ENCODE data around the gene UHRF2. TPM values are rescaled to one million over a fixed set of nuclear protein-coding genes. Genes with fewer than 3 reads are reported as not detected.
"Not testable (repeated sequence)": the region's sequence is repeated elsewhere in the genome, so short reads cannot be mapped to it uniquely, and the experiment has no call there.

Gene UHRF2
- polyA plus RNA-seq, 3 donors = 1.6 to 36.4 (median 7.7) TPM

DNA sequence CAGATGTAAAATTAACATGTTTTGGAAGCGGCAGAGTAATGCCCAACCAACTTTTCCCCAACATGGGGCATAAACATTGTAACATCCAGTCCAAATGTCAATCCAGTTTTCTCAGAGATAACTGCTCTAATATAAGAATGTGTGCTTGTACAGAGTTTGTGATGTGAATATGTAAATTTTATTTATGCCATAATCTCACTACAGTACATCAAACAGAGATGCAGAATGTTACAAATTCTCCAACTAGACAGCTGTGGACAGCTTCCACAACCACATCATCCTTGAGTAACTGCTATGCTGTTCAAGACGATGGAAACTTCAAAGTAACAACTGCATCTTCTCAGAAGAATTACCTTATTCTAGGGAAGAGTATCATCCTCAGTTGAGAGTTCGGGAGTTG is 122.6 kb downstream of the UHRF2 start:
- Histone ChIP-seq H3K4me2 (replicated peaks; ENCODE audit: extremely low read depth, low read length, poor library complexity, severe bottlenecking) (no peak overlapping the region), H3K4me1 (ENCODE audit: control insufficient read depth in 1 of 2, insufficient read depth in 2 of 2, low read length in 2 of 2) (no peaks in the 10 kb centered on the region), H3K9ac (ENCODE audit: insufficient read depth, low read length, poor library complexity, severe bottlenecking) (no peak overlapping the region), H3K4me3 (replicated peaks in 1 of 3; ENCODE audit: low read depth in 2 of 3, low read length in 3 of 3) (no peak overlapping the region), H3K36me3 (replicated peaks in 1 of 2; ENCODE audit: control insufficient read depth in 1 of 2, insufficient read depth in 2 of 2, low read length in 2 of 2) (no peaks in the 10 kb centered on the region), H2AFZ (ENCODE audit: insufficient read depth, low read depth, low read length, poor library complexity, severe bottlenecking) (no peak overlapping the region), H4K20me1 (ENCODE audit: insufficient read depth, low read length) (no peaks in the 10 kb centered on the region), H3K79me2 (ENCODE audit: insufficient read depth, low read length) (no peaks in the 10 kb centered on the region), H3K27me3 (ENCODE audit: control insufficient read depth in 2 of 2, insufficient read depth in 2 of 2, low read length in 2 of 2) (no peaks in the 10 kb centered on the region), H3K27ac (ENCODE audit: low read depth in 1 of 2, low read length in 2 of 2) (no peak overlapping the region), H3K9me3 (replicated peaks in 1 of 2; ENCODE audit: control insufficient read depth in 1 of 2, insufficient read depth in 1 of 2, low read length in 2 of 2) (no peaks in the 10 kb centered on the region)
- Mint-ChIP-seq H3K4me1 (no peaks in the 10 kb centered on the region), H3K27me3 (ENCODE audit: low read depth in 3 of 3) (peaks cover 0 to 7% (median 0%) of the 10 kb centered on the region in 3 donors), H3K9me3 (no peaks in the 10 kb centered on the region), H3K4me3 (no peak overlapping the region), H3K36me3 (no peaks in the 10 kb centered on the region), H3K27ac (no peak overlapping the region)
- intact Hi-C loops (cut with micrococcal nuclease) = no loop called here
- TF ChIP-seq, protein P1, sequence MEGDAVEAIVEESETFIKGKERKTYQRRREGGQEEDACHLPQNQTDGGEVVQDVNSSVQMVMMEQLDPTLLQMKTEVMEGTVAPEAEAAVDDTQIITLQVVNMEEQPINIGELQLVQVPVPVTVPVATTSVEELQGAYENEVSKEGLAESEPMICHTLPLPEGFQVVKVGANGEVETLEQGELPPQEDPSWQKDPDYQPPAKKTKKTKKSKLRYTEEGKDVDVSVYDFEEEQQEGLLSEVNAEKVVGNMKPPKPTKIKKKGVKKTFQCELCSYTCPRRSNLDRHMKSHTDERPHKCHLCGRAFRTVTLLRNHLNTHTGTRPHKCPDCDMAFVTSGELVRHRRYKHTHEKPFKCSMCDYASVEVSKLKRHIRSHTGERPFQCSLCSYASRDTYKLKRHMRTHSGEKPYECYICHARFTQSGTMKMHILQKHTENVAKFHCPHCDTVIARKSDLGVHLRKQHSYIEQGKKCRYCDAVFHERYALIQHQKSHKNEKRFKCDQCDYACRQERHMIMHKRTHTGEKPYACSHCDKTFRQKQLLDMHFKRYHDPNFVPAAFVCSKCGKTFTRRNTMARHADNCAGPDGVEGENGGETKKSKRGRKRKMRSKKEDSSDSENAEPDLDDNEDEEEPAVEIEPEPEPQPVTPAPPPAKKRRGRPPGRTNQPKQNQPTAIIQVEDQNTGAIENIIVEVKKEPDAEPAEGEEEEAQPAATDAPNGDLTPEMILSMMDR (IDR thresholded peaks at IDR 0.05) = no peak
- 94% methylated on average over 2 of the region's 3 CpGs for WGBS (ENCODE audit: insufficient coverage)
- DNase-seq = no peak

DNA sequence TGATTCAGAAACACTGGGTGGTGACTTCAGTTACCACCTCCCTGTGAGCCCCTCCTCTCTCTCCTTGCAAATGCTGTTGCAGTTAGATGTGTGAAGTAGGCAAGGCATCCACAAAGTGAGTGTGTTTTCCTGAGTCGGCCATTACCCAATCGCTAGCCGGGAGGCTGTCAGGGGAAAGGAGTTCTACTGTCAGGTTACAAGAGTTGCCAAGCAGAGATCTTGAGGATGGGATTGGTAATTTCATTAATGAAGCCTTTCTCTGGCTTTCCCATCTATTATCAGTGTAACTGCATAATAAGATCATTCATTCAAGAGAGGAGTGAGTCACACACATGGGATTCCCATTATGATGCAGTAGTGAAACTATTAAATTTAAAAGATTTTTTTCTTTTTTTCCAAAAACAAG is 125.7 kb downstream of the UHRF2 start:
- H3K27ac Mint-ChIP-seq = no peak overlapping the region
- Histone ChIP-seq H4K20me1 (ENCODE audit: insufficient read depth, low read length) (no peaks in the 10 kb centered on the region), H3K4me2 (replicated peaks; ENCODE audit: extremely low read depth, low read length, poor library complexity, severe bottlenecking) (no peak overlapping the region), H3K9ac (ENCODE audit: insufficient read depth, low read length, poor library complexity, severe bottlenecking) (no peak overlapping the region), H3K79me2 (ENCODE audit: insufficient read depth, low read length) (no peaks in the 10 kb centered on the region), H3K36me3 (replicated peaks in 1 of 2; ENCODE audit: control insufficient read depth in 1 of 2, insufficient read depth in 2 of 2, low read length in 2 of 2) (no peaks in the 10 kb centered on the region), H3K4me3 (replicated peaks in 1 of 3; ENCODE audit: low read depth in 2 of 3, low read length in 3 of 3) (no peak overlapping the region), H2AFZ (ENCODE audit: insufficient read depth, low read depth, low read length, poor library complexity, severe bottlenecking) (no peak overlapping the region), H3K4me1 (ENCODE audit: control insufficient read depth in 1 of 2, insufficient read depth in 2 of 2, low read length in 2 of 2) (no peaks in the 10 kb centered on the region), H3K27me3 (ENCODE audit: control insufficient read depth in 2 of 2, insufficient read depth in 2 of 2, low read length in 2 of 2) (no peaks in the 10 kb centered on the region), H3K27ac (ENCODE audit: low read depth in 1 of 2, low read length in 2 of 2) (no peak overlapping the region), H3K9me3 (replicated peaks in 1 of 2; ENCODE audit: control insufficient read depth in 1 of 2, insufficient read depth in 1 of 2, low read length in 2 of 2) (no peaks in the 10 kb centered on the region)
- DNase-seq = no peak
- no peaks in the 10 kb centered on the region for H3K36me3 Mint-ChIP-seq
- TF ChIP-seq, protein P1 (IDR thresholded peaks at IDR 0.05) = no peak
- no CpG with 5 or more reads among the region's 3 CpGs for WGBS (ENCODE audit: insufficient coverage)
- peaks cover 2 to 8% (median 4%) of the 10 kb centered on the region in 3 donors for H3K27me3 Mint-ChIP-seq (ENCODE audit: low read depth in 3 of 3)
- intact Hi-C loops (cut with micrococcal nuclease) = no loop called here
- no peaks in the 10 kb centered on the region for H3K4me1 Mint-ChIP-seq
- H3K9me3 Mint-ChIP-seq = no peaks in the 10 kb centered on the region
- H3K4me3 Mint-ChIP-seq = no peak overlapping the region

DNA sequence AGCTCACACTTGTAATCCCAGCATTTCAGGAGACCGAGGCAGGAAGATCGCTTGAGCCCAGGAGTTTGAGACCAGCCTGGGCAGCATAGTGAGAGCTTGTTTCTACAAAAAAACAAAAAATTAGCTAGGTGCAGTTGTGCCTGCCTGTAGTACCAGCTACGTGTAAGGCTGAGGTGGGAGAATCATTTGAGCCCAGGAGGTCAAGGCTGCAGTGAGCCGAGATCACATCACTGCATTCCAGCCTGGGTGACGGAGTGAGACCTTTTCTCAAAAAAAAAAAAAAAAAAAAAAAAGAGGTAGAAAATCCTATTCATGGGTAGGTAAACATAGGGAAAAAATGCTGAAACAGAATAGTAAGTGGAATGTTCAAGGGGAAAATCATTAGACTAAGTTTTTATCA is 129.6 kb downstream of the UHRF2 start:
- DNase-seq; H3K9me3 Mint-ChIP-seq; H3K27me3 ChIP-seq (ENCODE audit: control insufficient read depth in 2 of 2, insufficient read depth in 2 of 2, low read length in 2 of 2); H3K9ac ChIP-seq (ENCODE audit: insufficient read depth, low read length, poor library complexity, severe bottlenecking); H3K79me2 ChIP-seq (ENCODE audit: insufficient read depth, low read length); H3K4me3 ChIP-seq (replicated peaks in 1 of 3; ENCODE audit: low read depth in 2 of 3, low read length in 3 of 3); H3K36me3 ChIP-seq (replicated peaks in 1 of 2; ENCODE audit: control insufficient read depth in 1 of 2, insufficient read depth in 2 of 2, low read length in 2 of 2); H3K27me3 Mint-ChIP-seq (ENCODE audit: low read depth in 3 of 3); H2AFZ ChIP-seq (ENCODE audit: insufficient read depth, low read depth, low read length, poor library complexity, severe bottlenecking); H3K9me3 ChIP-seq (replicated peaks in 1 of 2; ENCODE audit: control insufficient read depth in 1 of 2, insufficient read depth in 1 of 2, low read length in 2 of 2); intact Hi-C loops (cut with micrococcal nuclease); H4K20me1 ChIP-seq (ENCODE audit: insufficient read depth, low read length); H3K4me2 ChIP-seq (replicated peaks; ENCODE audit: extremely low read depth, low read length, poor library complexity, severe bottlenecking); H3K4me1 ChIP-seq (ENCODE audit: control insufficient read depth in 1 of 2, insufficient read depth in 2 of 2, low read length in 2 of 2); H3K27ac Mint-ChIP-seq; H3K4me3 Mint-ChIP-seq; H3K36me3 Mint-ChIP-seq; H3K27ac ChIP-seq (ENCODE audit: low read depth in 1 of 2, low read length in 2 of 2); H3K4me1 Mint-ChIP-seq: not testable (repeated sequence)
- WGBS (ENCODE audit: insufficient coverage) = 100% methylated on average over 3 of the region's 5 CpGs
